ENCODE data around the gene ATP6V1E1. TPM values are rescaled to one million over a fixed set of nuclear protein-coding genes. Genes with fewer than 3 reads are reported as not detected.

ATP6V1E1 gene
- total RNA-seq, 1 donor, result 147 TPM

- Histone ChIP-seq H3K36me3 (ENCODE audit: insufficient read depth, low read length) (no peaks in the 10 kb centered on the region), H3K9me3 (ENCODE audit: low read depth, low read length) (no peaks in the 10 kb centered on the region), H3K27me3 (ENCODE audit: insufficient read depth, low read length) (peaks cover 6% of the 10 kb centered on the region), H3K79me2 (ENCODE audit: insufficient read depth, low read length) (no peaks in the 10 kb centered on the region), H2AFZ (ENCODE audit: low read length) (no peak overlapping the region), H3K4me3 (ENCODE audit: insufficient read depth, low read length) (no peak overlapping the region), H3K4me1 (ENCODE audit: insufficient read depth, low read length) (no peaks in the 10 kb centered on the region), H3K27ac (ENCODE audit: low read depth, low read length) (no peak overlapping the region), H4K20me1 (ENCODE audit: insufficient read depth, low read length) (no peaks in the 10 kb centered on the region), H3K4me2 (ENCODE audit: insufficient read depth, low read length) (no peak overlapping the region)
- no peak for DNase-seq (ENCODE audit: insufficient read length, low spot score, missing footprints)
- no peak for TF ChIP-seq CTCF (IDR thresholded peaks at IDR 0.05; ENCODE audit: extremely low read depth, low read depth, low read length)
These were observed 73.7 kb downstream of the ATP6V1E1 start for GRCh38 chr22:17554814-17555213.

- no peaks in the 10 kb centered on the region for H3K9me3 ChIP-seq (ENCODE audit: low read depth, low read length)
- no peaks in the 10 kb centered on the region for H3K36me3 ChIP-seq (ENCODE audit: insufficient read depth, low read length)
- no peaks in the 10 kb centered on the region for H3K79me2 ChIP-seq (ENCODE audit: insufficient read depth, low read length)
- H3K27ac ChIP-seq (ENCODE audit: low read depth, low read length), result no peak overlapping the region
- no peaks in the 10 kb centered on the region for H3K4me1 ChIP-seq (ENCODE audit: insufficient read depth, low read length)
- no peak overlapping the region for H2AFZ ChIP-seq (ENCODE audit: low read length)
- no peak overlapping the region for H3K4me3 ChIP-seq (ENCODE audit: insufficient read depth, low read length)
- peaks cover 6% of the 10 kb centered on the region for H3K27me3 ChIP-seq (ENCODE audit: insufficient read depth, low read length)
- DNase-seq (ENCODE audit: insufficient read length, low spot score, missing footprints), result no peak
- no peaks in the 10 kb centered on the region for H4K20me1 ChIP-seq (ENCODE audit: insufficient read depth, low read length)
- no peak for TF ChIP-seq CTCF (IDR thresholded peaks at IDR 0.05; ENCODE audit: extremely low read depth, low read depth, low read length)
- no peak overlapping the region for H3K4me2 ChIP-seq (ENCODE audit: insufficient read depth, low read length)
These were observed 75.8 kb downstream of the ATP6V1E1 start for GRCh38 chr22:17552737-17553136.

GRCh38 chr22:17549655-17550054, 78.9 kb downstream of the ATP6V1E1 start:
- no peaks in the 10 kb centered on the region for H3K9me3 ChIP-seq (ENCODE audit: low read depth, low read length)
- H3K4me1 ChIP-seq (ENCODE audit: insufficient read depth, low read length), result no peaks in the 10 kb centered on the region
- DNase-seq (ENCODE audit: insufficient read length, low spot score, missing footprints), result no peak
- peaks cover 1% of the 10 kb centered on the region for H3K27me3 ChIP-seq (ENCODE audit: insufficient read depth, low read length)
- no peak overlapping the region for H3K27ac ChIP-seq (ENCODE audit: low read depth, low read length)
- H3K79me2 ChIP-seq (ENCODE audit: insufficient read depth, low read length), result no peaks in the 10 kb centered on the region
- no peak for TF ChIP-seq CTCF (IDR thresholded peaks at IDR 0.05; ENCODE audit: extremely low read depth, low read depth, low read length)
- H3K4me2 ChIP-seq (ENCODE audit: insufficient read depth, low read length), result no peak overlapping the region
- no peaks in the 10 kb centered on the region for H4K20me1 ChIP-seq (ENCODE audit: insufficient read depth, low read length)
- no peaks in the 10 kb centered on the region for H3K36me3 ChIP-seq (ENCODE audit: insufficient read depth, low read length)
- H3K4me3 ChIP-seq (ENCODE audit: insufficient read depth, low read length), result no peak overlapping the region
- H2AFZ ChIP-seq (ENCODE audit: low read length), result no peak overlapping the region

GRCh38 chr22:17549183-17549582, 79.4 kb downstream of the ATP6V1E1 start:
- no peak overlapping the region for H3K4me2 ChIP-seq (ENCODE audit: insufficient read depth, low read length)
- H3K36me3 ChIP-seq (ENCODE audit: insufficient read depth, low read length), result no peaks in the 10 kb centered on the region
- H3K27me3 ChIP-seq (ENCODE audit: insufficient read depth, low read length), result no peaks in the 10 kb centered on the region
- H3K27ac ChIP-seq (ENCODE audit: low read depth, low read length), result no peak overlapping the region
- H2AFZ ChIP-seq (ENCODE audit: low read length), result no peak overlapping the region
- no peaks in the 10 kb centered on the region for H3K9me3 ChIP-seq (ENCODE audit: low read depth, low read length)
- H3K4me1 ChIP-seq (ENCODE audit: insufficient read depth, low read length), result no peaks in the 10 kb centered on the region
- no peak for TF ChIP-seq CTCF (IDR thresholded peaks at IDR 0.05; ENCODE audit: extremely low read depth, low read depth, low read length)
- no peaks in the 10 kb centered on the region for H4K20me1 ChIP-seq (ENCODE audit: insufficient read depth, low read length)
- no peaks in the 10 kb centered on the region for H3K79me2 ChIP-seq (ENCODE audit: insufficient read depth, low read length)
- no peak overlapping the region for H3K4me3 ChIP-seq (ENCODE audit: insufficient read depth, low read length)
- peak; percentile 29 for DNase-seq (ENCODE audit: insufficient read length, low spot score, missing footprints)
